Activated naive CD4-positive, alpha-beta T cell treated with anti-CD3 and anti-CD28 coated beads, Interleukin-2, amount 50 U/mL, for 16 hours (primary cell): Measurements from ENCODE around the gene CDIPT.

Experiments used
- DNase-seq: peaks from one replicate; pipeline ENCODE4 v3.0.0-alpha.2; 2020

The CDIPT gene

GRCh38 chr16:29809850-29810698 lies 53.0 kb downstream of the CDIPT start:
- peak; percentile 38 for DNase-seq

- DNase-seq, result no peak
Observed at GRCh38 chr16:29809031-29809747, 53.8 kb downstream of the CDIPT start.
